H1 (cell line): ENCODE measurements around the gene RNF2. TPM values are rescaled to one million over a fixed set of nuclear protein-coding genes. Genes with fewer than 3 reads are reported as not detected.

Experiments
- CTCF ChIA-PET: fragments of 300-600 bp; sonication (Branson Sonifier 250); formaldehyde crosslinking; loops from one replicate; lab custom pipeline; 2021; ENCODE audit not compliant: partially characterized antibody; lab: Charles Lee
- POLR2A ChIA-PET: fragments of 300-600 bp; sonication (Branson Sonifier 250); formaldehyde crosslinking; loops from one replicate; lab custom pipeline; 2021; ENCODE audit warnings: inconsistent platforms; ENCODE audit not compliant: partially characterized antibody; lab: Charles Lee
- DNase-seq, 2 experiments: peaks; one replicate each; pipeline versions ENCODE4 v3.0.0 to v3.0.0-alpha.2; 2010 to 2022; ENCODE audit warnings: low spot score in 2 of 2, low read depth in 1 of 2, mixed read lengths in 1 of 2
- FAIRE-seq: peaks from 2 replicates; lab custom pipeline; 2011; peaks lifted over from hg19 to GRCh38; lab: Jason Lieb, UNC
- H2AFZ ChIP-seq: 2 replicates; pipeline ENCODE4 v1.8.1; 2012; ENCODE audit warnings: low read length, inconsistent platforms
- H2AK5ac ChIP-seq: 2 replicates; pipeline ENCODE4 v1.6.1; 2013; ENCODE audit warnings: low read depth, low read length
- H2BK120ac ChIP-seq: replicated peaks from 2 replicates; pipeline ENCODE3; 2013; ENCODE audit warnings: low read depth, low read length, inconsistent platforms
- H2BK12ac ChIP-seq: 2 replicates; pipeline ENCODE4 v1.6.1; 2013; ENCODE audit warnings: low read depth, low read length
- H2BK15ac ChIP-seq: 2 replicates; pipeline ENCODE4 v1.6.1; 2013; ENCODE audit warnings: low read length
- H2BK20ac ChIP-seq: 2 replicates; pipeline ENCODE4 v1.6.1; 2013; ENCODE audit warnings: low read length
- H2BK5ac ChIP-seq: 2 replicates; pipeline ENCODE4 v1.6.1; 2013; ENCODE audit warnings: low read depth, low read length
- H3K14ac ChIP-seq: 2 replicates; pipeline ENCODE4 v1.6.1; 2013; ENCODE audit warnings: inconsistent platforms; ENCODE audit not compliant: insufficient read length
- H3K18ac ChIP-seq: 2 replicates; pipeline ENCODE4 v1.6.1; 2013; ENCODE audit warnings: low read length; ENCODE audit errors: extremely low read depth
- H3K23ac ChIP-seq: 2 replicates; pipeline ENCODE4 v1.6.1; 2013; ENCODE audit warnings: inconsistent platforms; ENCODE audit not compliant: insufficient read length
- H3K23me2 ChIP-seq: 2 replicates; pipeline ENCODE4 v1.6.1; 2013; ENCODE audit warnings: low read depth, low read length
- H3K27ac ChIP-seq: 2 replicates; pipeline ENCODE4 v1.6.1; 2011; ENCODE audit warnings: low read depth, low read length, inconsistent platforms
- H3K27me3 ChIP-seq, 4 experiments: replicated peaks in 1 of 4; 1 replicate in 1 of 4; 2 replicates in 3 of 4; pipeline versions ENCODE4 v1.6.1 to v1.8.1; 2011 to 2013; ENCODE audit warnings: low read length in 3 of 4, mild to moderate bottlenecking in 3 of 4, inconsistent platforms in 2 of 4, mixed read lengths in 2 of 4, moderate library complexity in 1 of 4; ENCODE audit not compliant: control insufficient read depth in 3 of 4, insufficient read depth in 3 of 4; ENCODE audit errors: extremely low read depth in 1 of 4
- H3K36me3 ChIP-seq, 4 experiments: 2 replicates each; pipeline versions ENCODE4 v1.6.1 to v1.8.1; 2011 to 2013; ENCODE audit warnings: mild to moderate bottlenecking in 4 of 4, low read length in 3 of 4, moderate library complexity in 2 of 4, control low read depth in 1 of 4, inconsistent platforms in 1 of 4; ENCODE audit not compliant: insufficient read depth in 4 of 4, control insufficient read depth in 2 of 4
- H3K4ac ChIP-seq: replicated peaks from 2 replicates; pipeline ENCODE3; 2013; ENCODE audit warnings: low read length, low read depth, mixed read lengths, inconsistent platforms; ENCODE audit not compliant: insufficient read length
- H3K4me1 ChIP-seq, 4 experiments: replicated peaks in 1 of 4; 1 replicate in 1 of 4; 2 replicates in 3 of 4; pipeline versions ENCODE4 v1.6.1 to v1.8.1; 2011 to 2013; ENCODE audit warnings: low read length in 3 of 4, inconsistent platforms in 2 of 4, mixed read lengths in 1 of 4; ENCODE audit not compliant: insufficient read depth in 4 of 4, control insufficient read depth in 3 of 4
- H3K4me2 ChIP-seq, 2 experiments: 2 replicates each; pipeline versions ENCODE4 v1.6.1 to v1.8.1; 2011 to 2013; ENCODE audit warnings: low read depth in 2 of 2, low read length in 2 of 2, control low read depth in 1 of 2, inconsistent platforms in 1 of 2, mild to moderate bottlenecking in 1 of 2; ENCODE audit not compliant: insufficient read depth in 1 of 2
- H3K4me3 ChIP-seq, 4 experiments: fragments of 200-600, 300-600 bp in 1 of 4; sonication (generic), shearing (Covaris generic), sonication (Bioruptor Twin) in 1 of 4; 2 replicates each; pipeline versions ENCODE4 v1.5.1 to v1.8.1; 2011 to 2016; ENCODE audit warnings: low read length in 4 of 4, low read depth in 3 of 4, control low read depth in 2 of 4, inconsistent platforms in 2 of 4, mild to moderate bottlenecking in 2 of 4, mixed read lengths in 1 of 4, moderate library complexity in 1 of 4; ENCODE audit not compliant: insufficient read depth in 2 of 4; ENCODE audit errors: extremely low read depth in 1 of 4
- H3K56ac ChIP-seq: replicated peaks from 2 replicates; pipeline ENCODE3; 2013; ENCODE audit warnings: low read depth, mild to moderate bottlenecking, mixed read lengths, low read length, inconsistent platforms; ENCODE audit not compliant: insufficient read length
- H3K79me1 ChIP-seq: 2 replicates; pipeline ENCODE4 v1.6.1; 2013; ENCODE audit warnings: low read depth, low read length, control low read depth
- H3K79me2 ChIP-seq, 2 experiments: 2 replicates each; pipeline versions ENCODE4 v1.6.1 to v1.8.1; 2012 to 2013; ENCODE audit warnings: low read length in 2 of 2, mild to moderate bottlenecking in 2 of 2, inconsistent platforms in 1 of 2; ENCODE audit not compliant: insufficient read depth in 2 of 2, control insufficient read depth in 1 of 2
- H3K9ac ChIP-seq, 4 experiments: replicated peaks in 1 of 4; 1 replicate in 1 of 4; 2 replicates in 3 of 4; pipeline versions ENCODE4 v1.6.1 to v1.8.1; 2011 to 2013; ENCODE audit warnings: low read depth in 3 of 4, low read length in 3 of 4, control low read depth in 2 of 4, mild to moderate bottlenecking in 2 of 4, moderate library complexity in 2 of 4, inconsistent platforms in 1 of 4; ENCODE audit errors: extremely low read depth in 1 of 4
- H3K9me3 ChIP-seq, 2 experiments: 2 replicates each; pipeline versions ENCODE4 v1.6.1 to v1.8.1; 2012 to 2013; ENCODE audit warnings: mild to moderate bottlenecking in 2 of 2, moderate library complexity in 2 of 2, control low read depth in 1 of 2, inconsistent platforms in 1 of 2, low read depth in 1 of 2, low read length in 1 of 2, mixed read lengths in 1 of 2; ENCODE audit not compliant: insufficient read depth in 2 of 2
- H4K20me1 ChIP-seq, 2 experiments: replicated peaks in 1 of 2; 2 replicates each; pipeline versions ENCODE3 to v1.8.1; 2011 to 2013; ENCODE audit warnings: inconsistent platforms in 2 of 2, low read length in 2 of 2, mild to moderate bottlenecking in 1 of 2; ENCODE audit not compliant: insufficient read depth in 2 of 2, control insufficient read depth in 1 of 2
- H4K5ac ChIP-seq: 2 replicates; pipeline ENCODE4 v1.6.1; 2013; ENCODE audit warnings: low read length, low read depth, mixed read lengths, inconsistent platforms; ENCODE audit not compliant: insufficient read length
- H4K8ac ChIP-seq: 2 replicates; pipeline ENCODE4 v1.8.0; 2013; ENCODE audit warnings: mild to moderate bottlenecking, moderate library complexity, low read length, inconsistent platforms; ENCODE audit not compliant: insufficient read depth; ENCODE audit errors: extremely low read depth
- H4K91ac ChIP-seq: replicated peaks from 2 replicates; pipeline ENCODE3; 2013; ENCODE audit warnings: low read length, mixed read lengths, inconsistent platforms; ENCODE audit not compliant: insufficient read length
- RBBP5 ChIP-seq: IDR thresholded peaks from 2 replicates; pipeline ENCODE4 v1.7.1; 2012; ENCODE audit warnings: low read depth, mild to moderate bottlenecking, inconsistent platforms, low read length, moderate library complexity, borderline replicate concordance
- polyA plus RNA-seq, 7 experiments: library from polyadenylated mRNA; depleted of rRNA in 3 of 7; stranded (reverse) in 5 of 7; unstranded in 2 of 7; fragments of >200 nt in 5 of 7; fragments of 200-250 nt in 2 of 7; gene quantifications; 1 replicate in 5 of 7; 2 replicates in 1 of 7; 4 replicates in 1 of 7; pipeline versions ENCODE4 v1.2.1 to v1.2.3, GENCODE V29; 2011 to 2013; ENCODE audit warnings: missing spikeins in 2 of 7, mixed read lengths in 2 of 7
- total RNA-seq: library from RNA; stranded (reverse); fragmentation: NEBNext Ultra II Directional; extraction: Animal tissue kit (Norgen Biotek cat#: 25700); gene quantifications from 2 replicates; pipeline ENCODE4 v1.2.1, GENCODE V29; 2021

RNF2 gene
- total and polyA plus RNA-seq, 2 of the 8 experiments (the other 6 are each of a cell fraction or from before 2014, with no cell fraction given) = 28.9 to 58.9 TPM

- no peak overlapping the region for H3K4ac ChIP-seq
- POLR2A ChIA-PET = no interaction called here
- no peak overlapping the region for H2BK15ac ChIP-seq
- DNase-seq (no peak), FAIRE-seq (no peak)
- no peak overlapping the region for H2BK12ac ChIP-seq
- no peak overlapping the region for H3K14ac ChIP-seq
- H4K8ac ChIP-seq = no peak overlapping the region
- no peak for TF ChIP-seq RBBP5
- H2AFZ ChIP-seq = no peak overlapping the region
- H3K79me1 ChIP-seq = no peaks in the 10 kb centered on the region
- no peaks in the 10 kb centered on the region for H3K27me3 ChIP-seq
- no peak overlapping the region for H3K4me3 ChIP-seq
- no peak overlapping the region for H4K91ac ChIP-seq
- H2BK20ac ChIP-seq = no peak overlapping the region
- H3K23ac ChIP-seq = no peak overlapping the region
- no peak overlapping the region for H3K4me2 ChIP-seq
- H3K9ac ChIP-seq = no peak overlapping the region
- no peak overlapping the region for H3K18ac ChIP-seq
- no peaks in the 10 kb centered on the region for H3K36me3 ChIP-seq
- CTCF ChIA-PET = interaction anchor here (0.9 kb wide), 1 partner anchor 72 kb away, joined by 3 read pairs; no protein-coding TSS in a partner anchor
- no peaks in the 10 kb centered on the region for H3K79me2 ChIP-seq
- H2BK5ac ChIP-seq = no peak overlapping the region
- H2AK5ac ChIP-seq = no peak overlapping the region
- H3K23me2 ChIP-seq = no peaks in the 10 kb centered on the region; the same call in 1 of the 2 replicates
- H3K56ac ChIP-seq = no peak overlapping the region
- no peak overlapping the region for H4K5ac ChIP-seq
- H3K27ac ChIP-seq = no peak overlapping the region
- H3K9me3 ChIP-seq = no peaks in the 10 kb centered on the region
- no peaks in the 10 kb centered on the region for H3K4me1 ChIP-seq
- no peak overlapping the region for H2BK120ac ChIP-seq
- no peaks in the 10 kb centered on the region for H4K20me1 ChIP-seq
Measured at GRCh38 chr1:185010361-185010760, 35.0 kb upstream of the RNF2 start.
